ENCODE measurements around the gene TSKU. TPM values are rescaled to one million over a fixed set of nuclear protein-coding genes. Genes with fewer than 3 reads are reported as not detected.
A peak's percentile ranks its signal among the peaks of the same experiment; 100 is the strongest.

Gene TSKU
- total RNA-seq, 1 experiment from 2014 or later, result 40.6 TPM

DNA sequence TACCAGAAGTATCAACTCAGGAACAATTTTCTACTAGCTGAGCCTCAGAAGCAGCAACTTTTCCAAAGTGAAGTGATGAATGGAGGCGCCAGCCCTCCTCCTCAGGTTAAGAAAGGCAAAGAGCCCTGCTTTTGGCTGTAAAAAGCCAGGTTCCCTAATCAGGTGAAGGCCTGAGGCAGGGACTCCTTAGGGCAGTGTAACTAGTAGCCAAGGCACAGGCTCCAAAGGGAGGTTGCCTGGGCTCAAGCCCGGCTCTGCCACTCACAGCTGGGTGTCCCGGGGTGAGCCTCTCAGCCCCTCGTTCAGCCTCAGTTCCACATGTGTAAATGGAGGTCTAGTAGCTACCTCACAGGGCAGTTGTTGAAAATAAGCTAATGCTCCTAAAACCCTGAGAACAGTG lies 19.5 kb downstream of the TSKU start:
- no TSS peak for BruUV-seq (replicated peaks)
- Mint-ChIP-seq H3K27ac (ENCODE audit: unreplicated experiment) (no peak overlapping the region), H3K4me3 (ENCODE audit: unreplicated experiment) (no peak overlapping the region), H3K36me3 (ENCODE audit: insufficient read depth, unreplicated experiment) (peaks cover 16% of the 10 kb centered on the region), H3K9me3 (ENCODE audit: unreplicated experiment) (no peaks in the 10 kb centered on the region), H3K4me1 (ENCODE audit: low read depth, unreplicated experiment) (peaks cover 7% of the 10 kb centered on the region), H3K27me3 (ENCODE audit: insufficient read depth, unreplicated experiment) (no peaks in the 10 kb centered on the region)
- H3K9me3 ChIP-seq, result no peaks in the 10 kb centered on the region
- intact Hi-C loops (cut with micrococcal nuclease; ENCODE audit: unreplicated experiment), result no loop called here
- no peaks in the 10 kb centered on the region for H3K27me3 ChIP-seq (replicated peaks; ENCODE audit: control insufficient read depth, insufficient read depth, low read length)
- CTCF ChIA-PET, result interaction anchor here (0.6 to 3.9 kb wide), 6 partner anchors 32 to 496 kb away, joined by 3 to 27 read pairs (median 4); no protein-coding TSS in a partner anchor
- H3K4me3 ChIP-seq (ENCODE audit: low read depth, low read length), result no peak overlapping the region
- H3K4me1 ChIP-seq, result peaks cover 27% of the 10 kb centered on the region
- no peak for TF ChIP-seq CTCF (IDR thresholded peaks at IDR 0.05; ENCODE audit: insufficient read depth in 1 of 2, low read depth in 1 of 2, low read length in 1 of 2, severe bottlenecking in 1 of 2, unreplicated experiment in 1 of 2)
- POLR2A ChIA-PET, result no interaction called here
- DNase-seq, result no peak
- H3K36me3 ChIP-seq (ENCODE audit: control insufficient read depth, insufficient read depth, low read length), result no peaks in the 10 kb centered on the region; the same call in 1 of the 2 replicates

DNA sequence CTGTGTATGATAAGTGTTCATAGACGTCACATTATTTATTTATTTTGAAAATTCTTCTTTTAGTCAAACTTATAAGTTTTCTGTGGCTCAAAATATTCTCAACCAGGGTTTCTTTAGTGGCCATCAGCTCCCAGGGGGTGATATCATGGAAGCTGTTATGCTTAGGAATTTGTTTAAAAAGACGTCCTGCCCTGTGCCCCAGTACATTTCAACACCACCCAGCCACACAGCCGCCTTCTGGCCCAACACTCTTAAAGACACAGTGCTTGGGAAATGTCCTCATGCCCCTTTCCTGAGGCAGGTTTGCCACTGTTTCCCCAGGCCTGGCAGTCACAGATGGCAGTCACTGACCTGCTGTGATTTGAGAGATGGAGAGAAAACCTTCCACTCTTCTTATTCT lies 19.9 kb downstream of the TSKU start:
- H3K4me1 Mint-ChIP-seq (ENCODE audit: low read depth, unreplicated experiment), result peaks cover 7% of the 10 kb centered on the region
- DNase-seq, result peak in 1 of 2 experiments; percentile 27
- BruUV-seq (replicated peaks), result no TSS peak
- no peak for TF ChIP-seq CTCF (IDR thresholded peaks at IDR 0.05; ENCODE audit: insufficient read depth in 1 of 2, low read depth in 1 of 2, low read length in 1 of 2, severe bottlenecking in 1 of 2, unreplicated experiment in 1 of 2)
- Histone ChIP-seq H3K9me3 (no peaks in the 10 kb centered on the region), H3K36me3 (ENCODE audit: control insufficient read depth, insufficient read depth, low read length) (no peaks in the 10 kb centered on the region; the same call in 1 of the 2 replicates), H3K4me1 (peaks cover 27% of the 10 kb centered on the region), H3K27me3 (replicated peaks; ENCODE audit: control insufficient read depth, insufficient read depth, low read length) (no peaks in the 10 kb centered on the region), H3K4me3 (ENCODE audit: low read depth, low read length) (no peak overlapping the region)
- no peaks in the 10 kb centered on the region for H3K27me3 Mint-ChIP-seq (ENCODE audit: insufficient read depth, unreplicated experiment)
- intact Hi-C loops (cut with micrococcal nuclease; ENCODE audit: unreplicated experiment), result no loop called here
- ChIA-PET CTCF (interaction anchor here (1.8 to 3.9 kb wide), 2 partner anchors 32 to 116 kb away, joined by 4 to 27 read pairs; no protein-coding TSS in a partner anchor), POLR2A (no interaction called here)
- no peak overlapping the region for H3K27ac Mint-ChIP-seq (ENCODE audit: unreplicated experiment)
- H3K36me3 Mint-ChIP-seq (ENCODE audit: insufficient read depth, unreplicated experiment), result peaks cover 12% of the 10 kb centered on the region
- no peak overlapping the region for H3K4me3 Mint-ChIP-seq (ENCODE audit: unreplicated experiment)
- H3K9me3 Mint-ChIP-seq (ENCODE audit: unreplicated experiment), result no peaks in the 10 kb centered on the region

- Mint-ChIP-seq H3K27me3 (ENCODE audit: insufficient read depth, unreplicated experiment) (no peaks in the 10 kb centered on the region), H3K4me3 (ENCODE audit: unreplicated experiment) (no peak overlapping the region), H3K27ac (ENCODE audit: unreplicated experiment) (no peak overlapping the region), H3K36me3 (ENCODE audit: insufficient read depth, unreplicated experiment) (peaks cover 2% of the 10 kb centered on the region), H3K9me3 (ENCODE audit: unreplicated experiment) (no peaks in the 10 kb centered on the region), H3K4me1 (ENCODE audit: low read depth, unreplicated experiment) (peaks cover 7% of the 10 kb centered on the region)
- POLR2A ChIA-PET, result no interaction called here
- H3K4me1 ChIP-seq, result peaks cover 27% of the 10 kb centered on the region
- no peak for TF ChIP-seq CTCF (IDR thresholded peaks at IDR 0.05; ENCODE audit: insufficient read depth in 1 of 2, low read depth in 1 of 2, low read length in 1 of 2, severe bottlenecking in 1 of 2, unreplicated experiment in 1 of 2)
- intact Hi-C loops (cut with micrococcal nuclease; ENCODE audit: unreplicated experiment), result no loop called here
- CTCF ChIA-PET, result interaction anchor here (1.8 to 3.9 kb wide), 2 partner anchors 113 to 115 kb away, joined by 5 to 27 read pairs; no protein-coding TSS in a partner anchor
- H3K27me3 ChIP-seq (replicated peaks; ENCODE audit: control insufficient read depth, insufficient read depth, low read length), result no peaks in the 10 kb centered on the region
- no peak for DNase-seq
- BruUV-seq (replicated peaks), result no TSS peak
- no peak overlapping the region for H3K4me3 ChIP-seq (ENCODE audit: low read depth, low read length)
- H3K9me3 ChIP-seq, result no peaks in the 10 kb centered on the region
- no peaks in the 10 kb centered on the region for H3K36me3 ChIP-seq (ENCODE audit: control insufficient read depth, insufficient read depth, low read length)
These were observed 20.9 kb downstream of the TSKU start for GRCh38 chr11:76803811-76804600.

All from Caco-2 (cell line).